K562 (cell line): Measurements from ENCODE around the gene DPEP2.

Experiments used
- ARNT ChIP-seq, 2 experiments: fragments of 450-650 bp; IDR thresholded peaks; 2 replicates each; pipeline ENCODE4 v1.6.1; 2016; ENCODE audit warnings: mild to moderate bottlenecking in 1 of 2
- BDP1 ChIP-seq: IDR thresholded peaks from 3 replicates; pipeline ENCODE4 v1.6.1; 2011; ENCODE audit not compliant: insufficient read length, insufficient read depth
- EZH2 ChIP-seq: IDR thresholded peaks from 2 replicates; pipeline ENCODE4 v1.6.1; 2012; ENCODE audit warnings: low read depth, mild to moderate bottlenecking, inconsistent platforms, low read length, borderline replicate concordance
- POLR2AphosphoS5 ChIP-seq: IDR thresholded peaks from 2 replicates; pipeline ENCODE4 v1.6.1; 2011; ENCODE audit warnings: mild to moderate bottlenecking, low read depth, low read length, moderate library complexity; ENCODE audit not compliant: control insufficient read depth, insufficient read depth
- RAD21 ChIP-seq, 2 experiments: fragments of 250-450 bp in 1 of 2; fragments of 450-650 bp in 1 of 2; sonication (Bioruptor Pico) in 1 of 2; formaldehyde crosslinking in 1 of 2; IDR thresholded peaks in 1 of 2; conservative IDR thresholded peaks in 1 of 2; 2 replicates each; pipeline versions ENCODE4 v1.4.0 to v1.8.0; 2020 to 2022; ENCODE audit warnings: mild to moderate bottlenecking in 2 of 2, moderate library complexity in 1 of 2
- TCF7L2 ChIP-seq: fragments of 150-350 bp; IDR thresholded peaks from 2 replicates; pipeline ENCODE4 v1.6.1; 2016; ENCODE audit warnings: low read depth, mild to moderate bottlenecking, low read length, moderate library complexity
- TF ChIP-seq, protein P1 (sequence below), 2 experiments: fragments of 450-650 bp; formaldehyde crosslinking in 1 of 2; IDR thresholded peaks; 2 replicates each; pipeline versions ENCODE4 v1.4.0 to v1.6.1; 2014 to 2020; ENCODE audit warnings: mild to moderate bottlenecking in 2 of 2, borderline replicate concordance in 1 of 2, low read depth in 1 of 2
- TF ChIP-seq, protein P2 (sequence below), 3 experiments: IDR thresholded peaks in 2 of 3; conservative IDR thresholded peaks in 1 of 3; 2 replicates each; pipeline ENCODE4 v1.5.1; 2011 to 2012; ENCODE audit warnings: low read length in 3 of 3, mild to moderate bottlenecking in 3 of 3, control low read depth in 2 of 3, improper control_type of control experiment in 1 of 3, inconsistent platforms in 1 of 3, low read depth in 1 of 3, mixed read lengths in 1 of 3, moderate library complexity in 1 of 3; ENCODE audit not compliant: insufficient read depth in 2 of 3
- TF ChIP-seq, protein P3 (sequence below): sonication (generic); formaldehyde crosslinking; IDR thresholded peaks from 2 replicates; pipeline ENCODE4 v1.9.0; 2022; ENCODE audit warnings: mild to moderate bottlenecking, missing genetic modification reagents
- TF ChIP-seq, protein P4 (sequence below): sonication (generic); formaldehyde crosslinking; IDR thresholded peaks from 2 replicates; pipeline ENCODE4 v1.8.0; 2022; ENCODE audit warnings: mild to moderate bottlenecking, low read depth, missing genetic modification reagents

DNA sequence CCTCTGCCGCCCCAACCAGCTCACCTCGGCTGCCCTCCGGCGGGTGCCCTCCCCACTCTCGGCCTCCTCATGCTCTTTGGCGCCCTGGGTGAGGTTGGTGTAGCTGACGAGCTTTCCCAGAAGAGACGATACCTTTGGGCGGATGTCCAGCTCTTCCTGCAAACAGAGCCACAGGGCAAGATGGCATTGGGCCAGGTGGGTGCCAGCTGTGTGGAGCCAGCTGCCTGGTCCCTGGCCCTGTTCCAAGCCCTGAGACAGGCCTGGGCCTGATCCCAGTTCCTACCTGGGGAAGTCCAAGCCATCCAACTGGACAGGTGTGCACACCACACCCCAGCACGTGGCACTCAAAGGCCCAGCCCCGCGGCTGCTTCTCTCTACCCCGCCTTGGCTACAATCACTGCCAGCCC lies 37.7 kb downstream of the DPEP2 start:
- TF ChIP-seq, protein P1, sequence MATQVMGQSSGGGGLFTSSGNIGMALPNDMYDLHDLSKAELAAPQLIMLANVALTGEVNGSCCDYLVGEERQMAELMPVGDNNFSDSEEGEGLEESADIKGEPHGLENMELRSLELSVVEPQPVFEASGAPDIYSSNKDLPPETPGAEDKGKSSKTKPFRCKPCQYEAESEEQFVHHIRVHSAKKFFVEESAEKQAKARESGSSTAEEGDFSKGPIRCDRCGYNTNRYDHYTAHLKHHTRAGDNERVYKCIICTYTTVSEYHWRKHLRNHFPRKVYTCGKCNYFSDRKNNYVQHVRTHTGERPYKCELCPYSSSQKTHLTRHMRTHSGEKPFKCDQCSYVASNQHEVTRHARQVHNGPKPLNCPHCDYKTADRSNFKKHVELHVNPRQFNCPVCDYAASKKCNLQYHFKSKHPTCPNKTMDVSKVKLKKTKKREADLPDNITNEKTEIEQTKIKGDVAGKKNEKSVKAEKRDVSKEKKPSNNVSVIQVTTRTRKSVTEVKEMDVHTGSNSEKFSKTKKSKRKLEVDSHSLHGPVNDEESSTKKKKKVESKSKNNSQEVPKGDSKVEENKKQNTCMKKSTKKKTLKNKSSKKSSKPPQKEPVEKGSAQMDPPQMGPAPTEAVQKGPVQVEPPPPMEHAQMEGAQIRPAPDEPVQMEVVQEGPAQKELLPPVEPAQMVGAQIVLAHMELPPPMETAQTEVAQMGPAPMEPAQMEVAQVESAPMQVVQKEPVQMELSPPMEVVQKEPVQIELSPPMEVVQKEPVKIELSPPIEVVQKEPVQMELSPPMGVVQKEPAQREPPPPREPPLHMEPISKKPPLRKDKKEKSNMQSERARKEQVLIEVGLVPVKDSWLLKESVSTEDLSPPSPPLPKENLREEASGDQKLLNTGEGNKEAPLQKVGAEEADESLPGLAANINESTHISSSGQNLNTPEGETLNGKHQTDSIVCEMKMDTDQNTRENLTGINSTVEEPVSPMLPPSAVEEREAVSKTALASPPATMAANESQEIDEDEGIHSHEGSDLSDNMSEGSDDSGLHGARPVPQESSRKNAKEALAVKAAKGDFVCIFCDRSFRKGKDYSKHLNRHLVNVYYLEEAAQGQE (IDR thresholded peaks at IDR 0.05; ENCODE audit: borderline replicate concordance): no peak
- TF ChIP-seq, protein P1 (CRISPR knock-in tag; IDR thresholded peaks at IDR 0.05; ENCODE audit: low read depth): no peak
- TF ChIP-seq, protein P2, sequence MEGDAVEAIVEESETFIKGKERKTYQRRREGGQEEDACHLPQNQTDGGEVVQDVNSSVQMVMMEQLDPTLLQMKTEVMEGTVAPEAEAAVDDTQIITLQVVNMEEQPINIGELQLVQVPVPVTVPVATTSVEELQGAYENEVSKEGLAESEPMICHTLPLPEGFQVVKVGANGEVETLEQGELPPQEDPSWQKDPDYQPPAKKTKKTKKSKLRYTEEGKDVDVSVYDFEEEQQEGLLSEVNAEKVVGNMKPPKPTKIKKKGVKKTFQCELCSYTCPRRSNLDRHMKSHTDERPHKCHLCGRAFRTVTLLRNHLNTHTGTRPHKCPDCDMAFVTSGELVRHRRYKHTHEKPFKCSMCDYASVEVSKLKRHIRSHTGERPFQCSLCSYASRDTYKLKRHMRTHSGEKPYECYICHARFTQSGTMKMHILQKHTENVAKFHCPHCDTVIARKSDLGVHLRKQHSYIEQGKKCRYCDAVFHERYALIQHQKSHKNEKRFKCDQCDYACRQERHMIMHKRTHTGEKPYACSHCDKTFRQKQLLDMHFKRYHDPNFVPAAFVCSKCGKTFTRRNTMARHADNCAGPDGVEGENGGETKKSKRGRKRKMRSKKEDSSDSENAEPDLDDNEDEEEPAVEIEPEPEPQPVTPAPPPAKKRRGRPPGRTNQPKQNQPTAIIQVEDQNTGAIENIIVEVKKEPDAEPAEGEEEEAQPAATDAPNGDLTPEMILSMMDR (IDR thresholded peaks at IDR 0.05 in 2 of 3, conservative IDR thresholded peaks at IDR 0.05 in 1 of 3; ENCODE audit: insufficient read depth in 2 of 3, low read depth in 1 of 3, low read length in 3 of 3): no peak
- no peak for TF ChIP-seq ARNT (IDR thresholded peaks at IDR 0.05)
- TF ChIP-seq POLR2AphosphoS5: no peak
- no peak for TF ChIP-seq BDP1
- TF ChIP-seq TCF7L2: no peak
- TF ChIP-seq EZH2: no peak
- TF ChIP-seq, protein P3, sequence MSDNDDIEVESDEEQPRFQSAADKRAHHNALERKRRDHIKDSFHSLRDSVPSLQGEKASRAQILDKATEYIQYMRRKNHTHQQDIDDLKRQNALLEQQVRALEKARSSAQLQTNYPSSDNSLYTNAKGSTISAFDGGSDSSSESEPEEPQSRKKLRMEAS (CRISPR knock-in tag): no peak
- TF ChIP-seq RAD21 (CRISPR knock-in tag; conservative IDR thresholded peaks at IDR 0.05 in 1 of 2, IDR thresholded peaks at IDR 0.05 in 1 of 2): no peak
- TF ChIP-seq, protein P4, sequence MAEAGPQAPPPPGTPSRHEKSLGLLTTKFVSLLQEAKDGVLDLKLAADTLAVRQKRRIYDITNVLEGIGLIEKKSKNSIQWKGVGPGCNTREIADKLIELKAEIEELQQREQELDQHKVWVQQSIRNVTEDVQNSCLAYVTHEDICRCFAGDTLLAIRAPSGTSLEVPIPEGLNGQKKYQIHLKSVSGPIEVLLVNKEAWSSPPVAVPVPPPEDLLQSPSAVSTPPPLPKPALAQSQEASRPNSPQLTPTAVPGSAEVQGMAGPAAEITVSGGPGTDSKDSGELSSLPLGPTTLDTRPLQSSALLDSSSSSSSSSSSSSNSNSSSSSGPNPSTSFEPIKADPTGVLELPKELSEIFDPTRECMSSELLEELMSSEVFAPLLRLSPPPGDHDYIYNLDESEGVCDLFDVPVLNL (CRISPR knock-in tag): no peak
